Loucy (cell line): ENCODE data around the gene PPARA.

ENCODE experiments used
- EZH2phosphoT487 ChIP-seq: fragments of 200-600 bp; IDR thresholded peaks from 2 replicates; pipeline ENCODE4 v1.6.1; 2018; ENCODE audit warnings: antibody characterized with exemption, mild to moderate bottlenecking, moderate library complexity, borderline replicate concordance
- TF ChIP-seq, protein P1 (sequence below): fragments of 200-600 bp; sonication (generic); conservative IDR thresholded peaks from 2 replicates; pipeline ENCODE4 v1.5.1; 2014; ENCODE audit warnings: mild to moderate bottlenecking, antibody characterized with exemption, low read length

DNA sequence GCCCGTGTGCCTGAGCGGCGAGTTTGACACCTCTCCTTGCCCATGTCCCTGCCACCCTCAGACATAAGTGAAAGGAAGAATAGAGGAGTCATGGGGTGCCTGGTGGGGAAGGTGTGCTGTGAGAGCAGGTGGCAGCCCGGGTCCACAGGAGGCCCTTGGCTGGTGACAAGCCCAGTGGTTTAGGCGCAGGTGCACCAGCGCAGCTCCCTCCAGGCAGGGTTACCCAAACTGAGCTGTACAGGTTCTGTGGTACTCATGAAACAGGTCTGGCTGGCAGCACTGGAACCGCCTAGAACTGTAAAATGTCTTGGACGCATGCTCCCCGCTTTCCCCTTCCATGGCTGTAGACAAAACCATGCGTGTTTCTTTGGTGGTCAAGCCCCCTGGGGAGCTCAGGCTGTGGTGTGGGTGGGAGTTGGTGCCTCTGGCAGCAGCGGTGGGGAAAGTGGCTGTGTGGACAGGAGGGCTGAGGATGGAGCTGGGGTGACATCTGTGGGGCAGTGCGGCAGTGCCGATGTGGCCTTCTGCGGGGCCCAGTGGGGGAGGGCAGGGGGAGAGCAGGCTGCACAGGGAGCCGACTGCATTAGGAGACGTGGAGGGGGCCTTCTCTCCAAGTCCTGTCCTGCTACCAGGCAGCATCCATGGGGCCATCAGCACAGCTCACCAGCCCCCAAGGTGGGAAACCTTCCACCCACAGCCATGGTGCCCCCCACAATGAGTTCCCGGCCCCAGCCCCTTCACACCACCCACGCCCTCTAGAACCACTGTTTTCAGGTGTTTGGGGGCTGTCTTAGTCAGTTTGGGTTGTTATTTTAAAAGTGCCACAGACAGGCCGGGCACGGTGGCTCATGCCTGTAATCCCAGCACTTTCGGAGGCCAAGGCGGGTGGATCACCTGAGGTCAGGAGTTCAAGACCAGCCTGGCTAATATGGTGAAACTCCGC, 140.8 kb downstream of the PPARA start:
- TF ChIP-seq, protein P1, sequence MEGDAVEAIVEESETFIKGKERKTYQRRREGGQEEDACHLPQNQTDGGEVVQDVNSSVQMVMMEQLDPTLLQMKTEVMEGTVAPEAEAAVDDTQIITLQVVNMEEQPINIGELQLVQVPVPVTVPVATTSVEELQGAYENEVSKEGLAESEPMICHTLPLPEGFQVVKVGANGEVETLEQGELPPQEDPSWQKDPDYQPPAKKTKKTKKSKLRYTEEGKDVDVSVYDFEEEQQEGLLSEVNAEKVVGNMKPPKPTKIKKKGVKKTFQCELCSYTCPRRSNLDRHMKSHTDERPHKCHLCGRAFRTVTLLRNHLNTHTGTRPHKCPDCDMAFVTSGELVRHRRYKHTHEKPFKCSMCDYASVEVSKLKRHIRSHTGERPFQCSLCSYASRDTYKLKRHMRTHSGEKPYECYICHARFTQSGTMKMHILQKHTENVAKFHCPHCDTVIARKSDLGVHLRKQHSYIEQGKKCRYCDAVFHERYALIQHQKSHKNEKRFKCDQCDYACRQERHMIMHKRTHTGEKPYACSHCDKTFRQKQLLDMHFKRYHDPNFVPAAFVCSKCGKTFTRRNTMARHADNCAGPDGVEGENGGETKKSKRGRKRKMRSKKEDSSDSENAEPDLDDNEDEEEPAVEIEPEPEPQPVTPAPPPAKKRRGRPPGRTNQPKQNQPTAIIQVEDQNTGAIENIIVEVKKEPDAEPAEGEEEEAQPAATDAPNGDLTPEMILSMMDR = no peak
- no peak for TF ChIP-seq EZH2phosphoT487
